OCI-LY3 (cell line): ENCODE data around the gene CKB.

Experiments
- H2AFZ ChIP-seq: fragments of 200-600, 300-600 bp; shearing (Covaris generic); 2 replicates; pipeline ENCODE4 v1.6.0; 2014; ENCODE audit warnings: antibody characterized with exemption, low read depth, low read length
- H3K27ac ChIP-seq: fragments of 200-600, 300-600 bp; sonication (generic); 2 replicates; pipeline ENCODE4 v1.5.1; 2014; ENCODE audit warnings: mild to moderate bottlenecking, low read length, moderate library complexity, mixed read lengths
- H3K27me3 ChIP-seq: fragments of 200-600, 300-600 bp; sonication (generic); 2 replicates; pipeline ENCODE4 v1.6.1; 2014; ENCODE audit warnings: low read depth, low read length, mixed read lengths
- H3K36me3 ChIP-seq: fragments of 200-600, 300-600 bp; sonication (generic); replicated peaks from 2 replicates; pipeline ENCODE3; 2014; ENCODE audit warnings: low read depth, low read length, mixed read lengths
- H3K4me1 ChIP-seq: fragments of 300-600, 200-600 bp; sonication (generic); 2 replicates; pipeline ENCODE4 v1.6.1; 2014; ENCODE audit warnings: low read length, mixed read lengths
- H3K4me2 ChIP-seq: fragments of 200-600, 300-600 bp; sonication (generic); 2 replicates; pipeline ENCODE4 v1.6.1; 2014; ENCODE audit warnings: low read length, mixed read lengths
- H3K4me3 ChIP-seq: fragments of 300-600, 200-600 bp; sonication (generic); 2 replicates; pipeline ENCODE4 v1.5.1; 2014; ENCODE audit warnings: antibody characterized with exemption, mild to moderate bottlenecking, low read length, moderate library complexity
- H3K79me2 ChIP-seq: fragments of 300-600, 200-600 bp; shearing (Covaris generic); 2 replicates; pipeline ENCODE4 v1.6.1; 2014; ENCODE audit warnings: mild to moderate bottlenecking, low read length, mixed read lengths
- H3K9ac ChIP-seq: fragments of 300-600, 200-600 bp; shearing (Covaris generic); 2 replicates; pipeline ENCODE4 v1.6.0; 2014; ENCODE audit warnings: mild to moderate bottlenecking, low read length, moderate library complexity
- H3K9me3 ChIP-seq: fragments of 200-600, 300-600 bp; shearing (Covaris generic); 2 replicates; pipeline ENCODE4 v1.6.1; 2014; ENCODE audit warnings: low read length, mixed read lengths; ENCODE audit not compliant: insufficient read depth
- H4K20me1 ChIP-seq: fragments of 200-600, 300-600 bp; sonication (generic); 2 replicates; pipeline ENCODE4 v1.6.1; 2016; ENCODE audit warnings: low read length, mixed read lengths; ENCODE audit not compliant: insufficient read depth
- EZH2phosphoT487 ChIP-seq: fragments of 200-600 bp; shearing (Covaris generic); IDR thresholded peaks from 2 replicates; pipeline ENCODE4 v1.6.1; 2018; ENCODE audit warnings: antibody characterized with exemption, mixed run types, low read depth
- TF ChIP-seq, protein P1 (sequence below): fragments of 200-600, 300-600 bp; sonication (generic); IDR thresholded peaks from 2 replicates; pipeline ENCODE4 v1.5.1; 2014; ENCODE audit warnings: antibody characterized with exemption, low read length, low read depth

The CKB gene

GRCh38 chr14:103520657-103521437 lies 1.8 kb downstream of the CKB start:
- Histone ChIP-seq H4K20me1 (no peaks in the 10 kb centered on the region), H2AFZ (peak overlapping the region; percentile 34; the same call in 1 of the 2 replicates), H3K79me2 (peaks cover 9% of the 10 kb centered on the region; the same call in 1 of the 2 replicates), H3K36me3 (peaks cover 6% of the 10 kb centered on the region), H3K4me1 (peaks cover 47% of the 10 kb centered on the region), H3K4me2 (peak overlapping the region; percentile 82), H3K27ac (peak overlapping the region; percentile 82), H3K4me3 (peak overlapping the region; percentile 76), H3K9me3 (no peaks in the 10 kb centered on the region), H3K9ac (peak overlapping the region; percentile 83), H3K27me3 (no peaks in the 10 kb centered on the region)
- no peak for TF ChIP-seq EZH2phosphoT487
- TF ChIP-seq, protein P1, sequence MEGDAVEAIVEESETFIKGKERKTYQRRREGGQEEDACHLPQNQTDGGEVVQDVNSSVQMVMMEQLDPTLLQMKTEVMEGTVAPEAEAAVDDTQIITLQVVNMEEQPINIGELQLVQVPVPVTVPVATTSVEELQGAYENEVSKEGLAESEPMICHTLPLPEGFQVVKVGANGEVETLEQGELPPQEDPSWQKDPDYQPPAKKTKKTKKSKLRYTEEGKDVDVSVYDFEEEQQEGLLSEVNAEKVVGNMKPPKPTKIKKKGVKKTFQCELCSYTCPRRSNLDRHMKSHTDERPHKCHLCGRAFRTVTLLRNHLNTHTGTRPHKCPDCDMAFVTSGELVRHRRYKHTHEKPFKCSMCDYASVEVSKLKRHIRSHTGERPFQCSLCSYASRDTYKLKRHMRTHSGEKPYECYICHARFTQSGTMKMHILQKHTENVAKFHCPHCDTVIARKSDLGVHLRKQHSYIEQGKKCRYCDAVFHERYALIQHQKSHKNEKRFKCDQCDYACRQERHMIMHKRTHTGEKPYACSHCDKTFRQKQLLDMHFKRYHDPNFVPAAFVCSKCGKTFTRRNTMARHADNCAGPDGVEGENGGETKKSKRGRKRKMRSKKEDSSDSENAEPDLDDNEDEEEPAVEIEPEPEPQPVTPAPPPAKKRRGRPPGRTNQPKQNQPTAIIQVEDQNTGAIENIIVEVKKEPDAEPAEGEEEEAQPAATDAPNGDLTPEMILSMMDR = peak; percentile 59

GRCh38 chr14:103520269-103520656 lies 2.4 kb downstream of the CKB start:
- Histone ChIP-seq H3K9me3 (no peaks in the 10 kb centered on the region), H3K27ac (peak overlapping the region; percentile 82), H3K27me3 (no peaks in the 10 kb centered on the region), H3K4me3 (peak overlapping the region; percentile 76), H3K36me3 (peaks cover 6% of the 10 kb centered on the region), H3K4me2 (peak overlapping the region; percentile 82), H3K9ac (peak overlapping the region; percentile 83), H3K79me2 (peaks cover 9% of the 10 kb centered on the region; the same call in 1 of the 2 replicates), H2AFZ (peak overlapping the region; percentile 34; the same call in 1 of the 2 replicates), H4K20me1 (no peaks in the 10 kb centered on the region), H3K4me1 (peaks cover 41% of the 10 kb centered on the region)
- no peak for TF ChIP-seq EZH2phosphoT487
- TF ChIP-seq, protein P1 = no peak

DNA sequence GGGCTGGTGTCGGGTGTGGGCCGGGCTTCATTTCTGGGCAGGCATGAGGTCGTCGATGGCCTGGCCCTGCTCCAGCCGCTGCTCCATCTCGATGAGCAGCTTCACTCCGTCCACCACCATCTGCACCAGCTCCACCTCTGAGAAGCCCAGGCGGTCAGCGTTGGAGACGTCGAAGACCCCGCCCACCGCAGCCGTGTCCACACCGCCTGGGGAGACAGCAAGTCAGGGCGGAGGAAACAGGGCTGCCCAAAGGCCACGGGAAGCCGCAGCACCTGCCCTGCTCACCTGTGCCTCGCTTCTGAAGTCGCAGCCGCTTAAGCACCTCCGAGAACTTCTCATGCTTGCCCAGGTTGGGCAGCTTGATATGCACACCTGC lies 2.8 kb downstream of the CKB start:
- peak overlapping the region; percentile 82 for H3K27ac ChIP-seq
- no peaks in the 10 kb centered on the region for H3K27me3 ChIP-seq
- TF ChIP-seq, protein P1 = no peak
- TF ChIP-seq EZH2phosphoT487 = no peak
- no peak overlapping the region for H2AFZ ChIP-seq
- peaks cover 36% of the 10 kb centered on the region for H3K4me1 ChIP-seq
- no peaks in the 10 kb centered on the region for H3K9me3 ChIP-seq
- peaks cover 9% of the 10 kb centered on the region; the same call in 1 of the 2 replicates for H3K79me2 ChIP-seq
- H3K4me2 ChIP-seq = peak overlapping the region; percentile 82
- H4K20me1 ChIP-seq = no peaks in the 10 kb centered on the region
- peaks cover 6% of the 10 kb centered on the region for H3K36me3 ChIP-seq
- peak overlapping the region; percentile 83 for H3K9ac ChIP-seq
- peak overlapping the region; percentile 76 for H3K4me3 ChIP-seq

- Histone ChIP-seq H2AFZ (no peak overlapping the region), H3K4me1 (peaks cover 30% of the 10 kb centered on the region), H3K4me3 (peak overlapping the region; percentile 76; the same call in 1 of the 2 replicates), H3K27ac (peak overlapping the region; percentile 82), H4K20me1 (no peaks in the 10 kb centered on the region), H3K27me3 (no peaks in the 10 kb centered on the region), H3K9me3 (no peaks in the 10 kb centered on the region), H3K9ac (peak overlapping the region; percentile 83; the same call in 1 of the 2 replicates), H3K4me2 (peak overlapping the region; percentile 82), H3K36me3 (peaks cover 6% of the 10 kb centered on the region), H3K79me2 (peaks cover 9% of the 10 kb centered on the region; the same call in 1 of the 2 replicates)
- no peak for TF ChIP-seq EZH2phosphoT487
- TF ChIP-seq, protein P1 = no peak
Measured at GRCh38 chr14:103519043-103519836, 3.4 kb downstream of the CKB start.
